HepG2 (cell line): Measurements from ENCODE around the gene MSL2. TPM values are rescaled to one million over a fixed set of nuclear protein-coding genes. Genes with fewer than 3 reads are reported as not detected.
A peak's percentile ranks its signal among the peaks of the same experiment; 100 is the strongest.
"Not testable (repeated sequence)": the region's sequence is repeated elsewhere in the genome, so short reads cannot be mapped to it uniquely, and the experiment has no call there.

Experiments
- ATAC-seq: fragments of 200-7000 bp; cut with Tn5 transposase; 3 replicates; pipeline ENCODE4 v1.9.1; 2020; ENCODE audit warnings: mild to moderate bottlenecking, moderate library complexity
- BruUV-seq: library from RNA; stranded (reverse); fragments of 400-500 nt; replicated peaks from 2 replicates; lab custom pipeline; 2021; lab: Mats Ljungman, UMichigan
- CTCF ChIA-PET: fragments of 300-600 bp; formaldehyde crosslinking; extraction: SDS; loops from one replicate; lab custom pipeline; 2021; ENCODE audit warnings: low total read pairs, inconsistent platforms, low intra/inter-chr PET ratio; lab: Yijun Ruan, JAX
- POLR2A ChIA-PET: fragments of 350-600 bp; sonication (Branson Sonifier 250); formaldehyde crosslinking; loops from one replicate; lab custom pipeline; 2020; ENCODE audit warnings: antibody characterized with exemption, inconsistent platforms; lab: Yijun Ruan, JAX
- DNase-seq: peaks from one replicate; pipeline ENCODE4 v3.0.0-alpha.2; 2015; ENCODE audit warnings: low spot score
- FAIRE-seq: peaks from 3 replicates; lab custom pipeline; 2011; peaks lifted over from hg19 to GRCh38; lab: Jason Lieb, UNC
- H2AFZ ChIP-seq: one replicate; pipeline ENCODE4 v1.6.1; 2011; ENCODE audit warnings: low read length, inconsistent platforms
- H3K27ac ChIP-seq: fragments of 300-600 bp; 3 replicates; pipeline ENCODE4 v1.8.0; 2011; ENCODE audit warnings: mixed run types, mild to moderate bottlenecking, mixed read lengths, low read length, inconsistent platforms; ENCODE audit not compliant: insufficient read depth; ENCODE audit errors: extremely low read length
- H3K27me3 ChIP-seq, 2 experiments: fragments of 200-600 bp in 1 of 2; 2 replicates in 1 of 2; 3 replicates in 1 of 2; pipeline versions ENCODE4 v1.6.0 to v1.8.0; 2011; ENCODE audit warnings: low read length in 2 of 2, mild to moderate bottlenecking in 2 of 2, moderate library complexity in 2 of 2, inconsistent platforms in 1 of 2; ENCODE audit not compliant: insufficient read depth in 2 of 2, control insufficient read depth in 1 of 2
- H3K36me3 ChIP-seq, 2 experiments: fragments of 200-600 bp in 1 of 2; replicated peaks in 1 of 2; 2 replicates in 1 of 2; 3 replicates in 1 of 2; pipeline versions ENCODE4 v1.5.1 to v1.8.0; 2011; ENCODE audit warnings: low read length in 2 of 2, inconsistent platforms in 1 of 2; ENCODE audit not compliant: insufficient read depth in 2 of 2, control insufficient read depth in 1 of 2
- H3K4me1 ChIP-seq: 2 replicates; pipeline ENCODE4 v1.5.1; 2012; ENCODE audit warnings: low read length, inconsistent platforms; ENCODE audit not compliant: insufficient read depth
- H3K4me2 ChIP-seq: 2 replicates; pipeline ENCODE4 v1.6.0; 2011; ENCODE audit warnings: low read depth, low read length, inconsistent platforms
- H3K4me3 ChIP-seq, 3 experiments: fragments of 200-600 bp in 1 of 3; sonication (generic), shearing (Covaris generic) in 1 of 3; replicated peaks in 1 of 3; 2 replicates each; pipeline ENCODE4 v1.5.1; 2011 to 2016; ENCODE audit warnings: low read length in 3 of 3, inconsistent platforms in 2 of 3, low read depth in 2 of 3, mild to moderate bottlenecking in 2 of 3, control low read depth in 1 of 3, mixed read lengths in 1 of 3; ENCODE audit not compliant: insufficient read depth in 1 of 3
- H3K79me2 ChIP-seq: one replicate; pipeline ENCODE4 v1.6.1; 2011; ENCODE audit warnings: low read length, inconsistent platforms; ENCODE audit not compliant: insufficient read depth
- H3K9ac ChIP-seq: 2 replicates; pipeline ENCODE4 v1.6.0; 2011; ENCODE audit warnings: mild to moderate bottlenecking, low read depth, low read length, inconsistent platforms; ENCODE audit not compliant: insufficient read depth
- H3K9me3 ChIP-seq: 2 replicates; pipeline ENCODE4 v1.5.1; 2012; ENCODE audit warnings: mild to moderate bottlenecking, low read length
- H4K20me1 ChIP-seq: 2 replicates; pipeline ENCODE4 v1.6.0; 2011; ENCODE audit warnings: inconsistent platforms, mild to moderate bottlenecking, low read length, moderate library complexity; ENCODE audit not compliant: insufficient read depth
- CBX5 ChIP-seq: sonication (generic); formaldehyde crosslinking; IDR thresholded peaks from 2 replicates; pipeline ENCODE4 v1.4.0; 2020; ENCODE audit warnings: missing genetic modification reagents, borderline replicate concordance
- FOXJ3 ChIP-seq: sonication (generic); formaldehyde crosslinking; IDR thresholded peaks from 2 replicates; pipeline ENCODE4 v1.4.0; 2020; ENCODE audit warnings: missing genetic modification reagents, mild to moderate bottlenecking, borderline replicate concordance
- GZF1 ChIP-seq: sonication (generic); formaldehyde crosslinking; IDR thresholded peaks from 2 replicates; pipeline ENCODE4 v1.5.1; 2020; ENCODE audit warnings: mild to moderate bottlenecking, missing genetic modification reagents
- MIER2 ChIP-seq: IDR thresholded peaks from 2 replicates; pipeline ENCODE4 v1.6.1; 2016; ENCODE audit warnings: missing biosample characterization, missing genetic modification reagents
- ZMYM2 ChIP-seq: sonication (generic); formaldehyde crosslinking; IDR thresholded peaks from 2 replicates; pipeline ENCODE4 v1.8.0; 2022; ENCODE audit warnings: mild to moderate bottlenecking, missing genetic modification reagents
- ZNF547 ChIP-seq: sonication (generic); formaldehyde crosslinking; IDR thresholded peaks from 2 replicates; pipeline ENCODE4 v1.5.1; 2020; ENCODE audit warnings: mild to moderate bottlenecking, missing genetic modification reagents
- ZNF747 ChIP-seq: sonication (generic); formaldehyde crosslinking; IDR thresholded peaks from 2 replicates; pipeline ENCODE4 v1.8.1; 2023; ENCODE audit warnings: missing genetic modification reagents, mild to moderate bottlenecking, borderline replicate concordance
- ZNF780A ChIP-seq: sonication (generic); formaldehyde crosslinking; IDR thresholded peaks from 2 replicates; pipeline ENCODE4 v1.8.0; 2022; ENCODE audit warnings: mild to moderate bottlenecking, missing genetic modification reagents, moderate library complexity
- WGBS: methylation state at CpG from one replicate; pipeline ENCODE4 v1.1.6; 2017; ENCODE audit warnings: low lambda C conversion rate; 5-methylcytosine and 5-hydroxymethylcytosine counted together
- in situ Hi-C: cut with HindIII; loops from 2 replicates; pipeline ENCODE4 v1.10.0; 2017; ENCODE audit warnings: low pct_unique_long_range_greater_than_20kb; ENCODE audit not compliant: extremely low pct_ligation_motif_present
- intact Hi-C: fragments of 100-400 bp; cut with micrococcal nuclease; formaldehyde crosslinking; loops from one replicate; pipeline ENCODE4 v1.10.0; 2022; ENCODE audit not compliant: unreplicated experiment
- polyA plus RNA-seq, 8 experiments: library from polyadenylated mRNA; depleted of rRNA in 3 of 8; stranded (reverse) in 7 of 8; unstranded in 1 of 8; fragments of >200 nt; fragmentation: Illumina TruSeq in 4 of 8; extraction: Trizol in 4 of 8; gene quantifications; 2 replicates each; pipeline versions ENCODE4 v1.2.1 to v1.2.3, GENCODE V29; 2011 to 2016; ENCODE audit warnings: low read depth in 4 of 8, missing spikeins in 1 of 8, mixed read lengths in 1 of 8; ENCODE audit not compliant: insufficient read depth in 1 of 8
- total RNA-seq, 5 experiments: library from RNA; depleted of rRNA; stranded (reverse); fragments of >200 nt; fragmentation: Illumina TruSeq; extraction: Trizol; gene quantifications; 2 replicates each; pipeline ENCODE4 v1.2.3, GENCODE V29; 2016; ENCODE audit warnings: low read depth in 1 of 5
- TF ChIP-seq, protein P1 (sequence below): sonication (generic); formaldehyde crosslinking; IDR thresholded peaks from 2 replicates; pipeline ENCODE4 v1.4.0; 2020; ENCODE audit warnings: missing genetic modification reagents
- TF ChIP-seq, protein P2 (sequence below): IDR thresholded peaks from 2 replicates; pipeline ENCODE4 v1.6.1; 2016; ENCODE audit warnings: low read depth, borderline replicate concordance

MSL2 gene
- total and polyA plus RNA-seq, 2 of the 13 experiments (the other 11 are each of a cell fraction or from before 2014, with no cell fraction given), result 6.9 to 11.7 TPM

DNA sequence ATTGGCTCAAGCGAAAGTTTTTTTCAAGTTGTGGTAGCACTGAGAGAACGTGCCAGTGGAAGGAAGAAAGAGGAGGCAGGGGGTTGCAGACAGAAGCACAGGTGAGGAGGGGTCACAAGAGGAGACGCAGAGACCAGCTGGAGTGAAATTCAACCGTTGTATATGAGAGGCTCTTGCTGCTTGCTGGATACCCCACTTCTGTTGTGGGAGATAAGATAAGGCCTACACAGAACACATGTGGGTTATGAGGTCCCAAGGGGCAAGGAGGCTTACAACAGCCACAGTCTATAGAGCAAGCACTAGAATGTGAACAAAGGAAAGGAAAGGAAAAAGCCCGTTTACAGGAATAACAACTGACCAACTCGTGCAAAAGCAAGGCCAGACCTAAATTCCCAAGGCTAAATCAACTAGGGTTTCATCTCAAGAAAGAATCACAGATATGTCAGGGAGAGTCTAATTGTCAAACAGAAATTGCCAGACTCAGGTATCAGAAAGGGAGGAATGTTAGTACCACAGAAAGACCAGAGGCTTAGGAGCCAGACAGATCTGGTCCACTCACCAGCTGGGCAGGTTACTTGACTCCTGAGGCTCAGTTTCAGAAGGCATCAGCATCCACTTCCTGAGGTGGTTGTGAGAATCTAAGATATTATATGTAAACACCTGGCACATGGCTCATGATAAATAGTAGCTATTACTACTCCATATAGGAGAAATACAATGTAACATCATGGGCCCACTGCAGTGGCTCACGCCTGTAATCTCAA lies 60.9 kb downstream of the MSL2 start:
- Histone ChIP-seq H3K4me2 (no peak overlapping the region), H4K20me1 (no peaks in the 10 kb centered on the region), H3K9ac (no peak overlapping the region), H3K36me3 (no peaks in the 10 kb centered on the region), H3K27me3 (no peaks in the 10 kb centered on the region), H3K4me3 (no peak overlapping the region), H3K9me3 (no peaks in the 10 kb centered on the region), H3K27ac (no peak overlapping the region), H2AFZ (no peak overlapping the region), H3K79me2 (no peaks in the 10 kb centered on the region), H3K4me1 (no peaks in the 10 kb centered on the region)
- no peak for TF ChIP-seq CBX5 (CRISPR knock-in tag)
- no peak for TF ChIP-seq ZNF547
- TF ChIP-seq FOXJ3 (CRISPR knock-in tag), result no peak
- BruUV-seq, result no TSS peak
- DNase-seq (no peak), FAIRE-seq (no peak), ATAC-seq (peak; percentile 61)
- 57% methylated on average over 7 of the region's 7 CpGs for WGBS
- ChIA-PET POLR2A (no interaction called here), CTCF (no interaction called here)
- in situ Hi-C loops (no loop called here), intact Hi-C loops (no loop called here)

DNA sequence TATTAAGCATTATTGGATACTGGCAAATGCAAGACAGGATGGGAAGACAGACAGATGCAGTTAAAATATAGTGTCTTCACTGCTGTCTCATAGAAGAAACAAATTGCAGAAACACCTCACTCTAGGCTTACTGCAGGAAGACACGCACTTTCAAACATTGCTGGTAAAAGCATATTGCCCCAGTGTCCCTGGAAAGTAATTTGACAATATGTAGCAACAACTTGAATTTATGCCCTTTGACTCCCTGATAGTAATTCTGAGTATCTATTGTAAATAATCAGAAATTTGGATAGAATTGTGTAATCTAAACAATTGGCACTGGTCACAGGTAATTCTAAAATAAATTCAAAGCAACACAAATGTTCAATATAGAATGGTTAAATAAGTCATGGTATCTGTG lies 62.0 kb downstream of the MSL2 start:
- Histone ChIP-seq H2AFZ (no peak overlapping the region), H3K4me2 (no peak overlapping the region), H3K4me1 (no peaks in the 10 kb centered on the region), H3K9ac (no peak overlapping the region), H3K9me3 (no peaks in the 10 kb centered on the region), H3K27ac (no peak overlapping the region), H4K20me1 (no peaks in the 10 kb centered on the region), H3K36me3 (no peaks in the 10 kb centered on the region), H3K4me3 (no peak overlapping the region)
- intact Hi-C loops, result no loop called here
- BruUV-seq, result no TSS peak
- ChIA-PET POLR2A (no interaction called here), CTCF (no interaction called here)
- WGBS, result 95% methylated on average over 1 of the region's 1 CpG
- no peak for ATAC-seq
- no peak for FAIRE-seq
- DNase-seq, result no peak
- in situ Hi-C loops, result no loop called here
- no peak for TF ChIP-seq ZNF747 (CRISPR knock-in tag)
- TF ChIP-seq GZF1, result no peak
- TF ChIP-seq, protein P1, sequence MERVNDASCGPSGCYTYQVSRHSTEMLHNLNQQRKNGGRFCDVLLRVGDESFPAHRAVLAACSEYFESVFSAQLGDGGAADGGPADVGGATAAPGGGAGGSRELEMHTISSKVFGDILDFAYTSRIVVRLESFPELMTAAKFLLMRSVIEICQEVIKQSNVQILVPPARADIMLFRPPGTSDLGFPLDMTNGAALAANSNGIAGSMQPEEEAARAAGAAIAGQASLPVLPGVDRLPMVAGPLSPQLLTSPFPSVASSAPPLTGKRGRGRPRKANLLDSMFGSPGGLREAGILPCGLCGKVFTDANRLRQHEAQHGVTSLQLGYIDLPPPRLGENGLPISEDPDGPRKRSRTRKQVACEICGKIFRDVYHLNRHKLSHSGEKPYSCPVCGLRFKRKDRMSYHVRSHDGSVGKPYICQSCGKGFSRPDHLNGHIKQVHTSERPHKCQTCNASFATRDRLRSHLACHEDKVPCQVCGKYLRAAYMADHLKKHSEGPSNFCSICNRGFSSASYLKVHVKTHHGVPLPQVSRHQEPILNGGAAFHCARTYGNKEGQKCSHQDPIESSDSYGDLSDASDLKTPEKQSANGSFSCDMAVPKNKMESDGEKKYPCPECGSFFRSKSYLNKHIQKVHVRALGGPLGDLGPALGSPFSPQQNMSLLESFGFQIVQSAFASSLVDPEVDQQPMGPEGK (CRISPR knock-in tag), result no peak
- no peak for TF ChIP-seq ZMYM2 (CRISPR knock-in tag)
- no peak for TF ChIP-seq MIER2 (CRISPR knock-in tag)
- TF ChIP-seq, protein P2, sequence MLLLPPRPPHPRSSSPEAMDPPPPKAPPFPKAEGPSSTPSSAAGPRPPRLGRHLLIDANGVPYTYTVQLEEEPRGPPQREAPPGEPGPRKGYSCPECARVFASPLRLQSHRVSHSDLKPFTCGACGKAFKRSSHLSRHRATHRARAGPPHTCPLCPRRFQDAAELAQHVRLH (CRISPR knock-in tag), result no peak
- no peak for TF ChIP-seq ZNF780A (CRISPR knock-in tag)
- TF ChIP-seq, all 625 proteins: peak for 0
- Histone ChIP-seq H3K27me3 (no peaks in the 10 kb centered on the region), H3K79me2 (no peaks in the 10 kb centered on the region)

DNA sequence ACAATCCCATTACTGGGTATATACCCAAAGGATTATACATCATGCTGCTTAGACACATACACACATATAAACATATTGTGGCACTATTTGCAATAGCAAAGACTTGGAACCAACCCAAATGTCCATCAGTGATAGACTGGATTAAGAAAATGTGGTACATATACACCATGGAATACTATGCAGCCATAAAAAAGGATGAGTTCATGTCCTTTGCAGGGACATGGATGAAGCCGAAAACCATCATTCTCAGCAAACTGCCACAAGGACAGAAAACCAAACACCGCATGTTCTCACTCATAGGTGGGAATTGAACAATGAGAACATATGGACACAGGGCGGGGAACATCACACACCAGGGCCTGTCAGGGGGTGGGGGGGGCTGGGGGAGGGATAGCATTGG lies 64.5 kb downstream of the MSL2 start:
- H3K79me2 ChIP-seq, H3K4me3 ChIP-seq, DNase-seq, H3K9me3 ChIP-seq, H3K36me3 ChIP-seq, H3K4me2 ChIP-seq, FAIRE-seq, POLR2A ChIA-PET, H4K20me1 ChIP-seq, H2AFZ ChIP-seq, H3K9ac ChIP-seq, in situ Hi-C loops, CTCF ChIA-PET, intact Hi-C loops, H3K27ac ChIP-seq, BruUV-seq, ATAC-seq, H3K4me1 ChIP-seq, H3K27me3 ChIP-seq: not testable (repeated sequence)
- WGBS, result 94% methylated on average over 3 of the region's 3 CpGs
